ENCODE measurements around the gene MSRB2.

MSRB2 gene

GRCh38 chr10:23094786-23095403 is 484 bp upstream of the MSRB2 start:
- Mint-ChIP-seq H3K27me3 (no peaks in the 10 kb centered on the region), H3K4me1 (peaks cover 39% of the 10 kb centered on the region), H3K4me3 (peak overlapping the region; percentile 85), H3K36me3 (no peaks in the 10 kb centered on the region), H3K9me3 (no peaks in the 10 kb centered on the region), H3K27ac (peak overlapping the region; percentile 86)

- Mint-ChIP-seq H3K27ac (peak overlapping the region; percentile 97), H3K9me3 (peaks cover under 1% of the 10 kb centered on the region), H3K27me3 (no peaks in the 10 kb centered on the region), H3K36me3 (peaks cover 4% of the 10 kb centered on the region), H3K4me3 (peak overlapping the region; percentile 92), H3K4me1 (peaks cover 52% of the 10 kb centered on the region)
Observed at GRCh38 chr10:23095966-23096801, 805 bp downstream of the MSRB2 start.

- peaks cover 55% of the 10 kb centered on the region for H3K4me1 Mint-ChIP-seq
- no peaks in the 10 kb centered on the region for H3K27me3 Mint-ChIP-seq
- peaks cover 4% of the 10 kb centered on the region for H3K9me3 Mint-ChIP-seq
- peak overlapping the region; percentile 92 for H3K4me3 Mint-ChIP-seq
- H3K27ac Mint-ChIP-seq = peak overlapping the region; percentile 97
- H3K36me3 Mint-ChIP-seq = peaks cover 7% of the 10 kb centered on the region
Observed at GRCh38 chr10:23096802-23097549, 1.6 kb downstream of the MSRB2 start.

GRCh38 chr10:23099079-23099478 is 3.7 kb downstream of the MSRB2 start:
- peaks cover 4% of the 10 kb centered on the region for H3K9me3 Mint-ChIP-seq
- H3K36me3 Mint-ChIP-seq = peaks cover 7% of the 10 kb centered on the region
- H3K4me1 Mint-ChIP-seq = peaks cover 55% of the 10 kb centered on the region
- H3K27me3 Mint-ChIP-seq = no peaks in the 10 kb centered on the region
- no peak overlapping the region for H3K27ac Mint-ChIP-seq
- H3K4me3 Mint-ChIP-seq = no peak overlapping the region

- Mint-ChIP-seq H3K4me1 (peaks cover 48% of the 10 kb centered on the region), H3K27me3 (no peaks in the 10 kb centered on the region), H3K4me3 (no peak overlapping the region), H3K36me3 (peaks cover 12% of the 10 kb centered on the region), H3K9me3 (peaks cover 4% of the 10 kb centered on the region), H3K27ac (no peak overlapping the region)
Observed at GRCh38 chr10:23099816-23100215, 4.4 kb downstream of the MSRB2 start.

- Mint-ChIP-seq H3K4me3 (peak overlapping the region; percentile 1), H3K27me3 (no peaks in the 10 kb centered on the region), H3K4me1 (peaks cover 45% of the 10 kb centered on the region), H3K36me3 (peaks cover 19% of the 10 kb centered on the region), H3K9me3 (peaks cover 4% of the 10 kb centered on the region), H3K27ac (peak overlapping the region; percentile 25)
Observed at GRCh38 chr10:23100331-23101030, 5.1 kb downstream of the MSRB2 start.

GRCh38 chr10:23106331-23107072 is 11.1 kb downstream of the MSRB2 start:
- no peaks in the 10 kb centered on the region for H3K27me3 Mint-ChIP-seq
- no peaks in the 10 kb centered on the region for H3K4me1 Mint-ChIP-seq
- peaks cover 33% of the 10 kb centered on the region for H3K36me3 Mint-ChIP-seq
- no peaks in the 10 kb centered on the region for H3K9me3 Mint-ChIP-seq
- H3K27ac Mint-ChIP-seq = no peak overlapping the region
- no peak overlapping the region for H3K4me3 Mint-ChIP-seq

- H3K27me3 Mint-ChIP-seq = no peaks in the 10 kb centered on the region
Observed at GRCh38 chr10:23110722-23111516, 15.5 kb downstream of the MSRB2 start.

GRCh38 chr10:23111517-23112286 is 16.3 kb downstream of the MSRB2 start:
- no peaks in the 10 kb centered on the region for H3K9me3 Mint-ChIP-seq
- no peaks in the 10 kb centered on the region for H3K27me3 Mint-ChIP-seq
- no peak overlapping the region for H3K4me3 Mint-ChIP-seq
- no peaks in the 10 kb centered on the region for H3K4me1 Mint-ChIP-seq
- peaks cover 21% of the 10 kb centered on the region for H3K36me3 Mint-ChIP-seq
- H3K27ac Mint-ChIP-seq = no peak overlapping the region

More at GRCh38 chr10:23110722-23111516, 15.5 kb downstream of the MSRB2 start:
- Mint-ChIP-seq H3K4me3 (no peak overlapping the region), H3K9me3 (no peaks in the 10 kb centered on the region), H3K36me3 (peaks cover 21% of the 10 kb centered on the region), H3K4me1 (no peaks in the 10 kb centered on the region), H3K27ac (no peak overlapping the region)

- Mint-ChIP-seq H3K27ac (no peak overlapping the region), H3K4me1 (no peaks in the 10 kb centered on the region), H3K4me3 (no peak overlapping the region), H3K36me3 (peaks cover 17% of the 10 kb centered on the region), H3K9me3 (no peaks in the 10 kb centered on the region), H3K27me3 (no peaks in the 10 kb centered on the region)
Observed at GRCh38 chr10:23114228-23114850, 19.0 kb downstream of the MSRB2 start.

- Mint-ChIP-seq H3K4me1 (no peaks in the 10 kb centered on the region), H3K27me3 (no peaks in the 10 kb centered on the region), H3K4me3 (no peak overlapping the region), H3K27ac (no peak overlapping the region), H3K36me3 (peaks cover 17% of the 10 kb centered on the region), H3K9me3 (no peaks in the 10 kb centered on the region)
Observed at GRCh38 chr10:23116486-23117205, 21.3 kb downstream of the MSRB2 start.

- H3K27ac Mint-ChIP-seq = no peak overlapping the region
- peaks cover 20% of the 10 kb centered on the region for H3K36me3 Mint-ChIP-seq
- no peaks in the 10 kb centered on the region for H3K27me3 Mint-ChIP-seq
- no peaks in the 10 kb centered on the region for H3K4me1 Mint-ChIP-seq
- H3K4me3 Mint-ChIP-seq = no peak overlapping the region
- H3K9me3 Mint-ChIP-seq = peaks cover 8% of the 10 kb centered on the region
Observed at GRCh38 chr10:23120001-23120934, 24.9 kb downstream of the MSRB2 start.
